RKO (cell line): ENCODE data around the gene ANGEL2.
"Not testable (repeated sequence)": the region's sequence is repeated elsewhere in the genome, so short reads cannot be mapped to it uniquely, and the experiment has no call there.

Experiments
- DNase-seq: peaks from one replicate; pipeline ENCODE4 v3.0.0-alpha.2; 2016; ENCODE audit warnings: low spot score

ANGEL2 gene, protein sequence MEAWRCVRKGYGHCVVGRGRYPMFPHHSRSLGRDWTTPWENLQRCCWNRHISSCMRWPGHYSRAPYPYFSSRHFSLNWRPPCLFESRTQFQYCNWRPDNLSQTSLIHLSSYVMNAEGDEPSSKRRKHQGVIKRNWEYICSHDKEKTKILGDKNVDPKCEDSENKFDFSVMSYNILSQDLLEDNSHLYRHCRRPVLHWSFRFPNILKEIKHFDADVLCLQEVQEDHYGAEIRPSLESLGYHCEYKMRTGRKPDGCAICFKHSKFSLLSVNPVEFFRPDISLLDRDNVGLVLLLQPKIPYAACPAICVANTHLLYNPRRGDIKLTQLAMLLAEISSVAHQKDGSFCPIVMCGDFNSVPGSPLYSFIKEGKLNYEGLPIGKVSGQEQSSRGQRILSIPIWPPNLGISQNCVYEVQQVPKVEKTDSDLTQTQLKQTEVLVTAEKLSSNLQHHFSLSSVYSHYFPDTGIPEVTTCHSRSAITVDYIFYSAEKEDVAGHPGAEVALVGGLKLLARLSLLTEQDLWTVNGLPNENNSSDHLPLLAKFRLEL

DNA sequence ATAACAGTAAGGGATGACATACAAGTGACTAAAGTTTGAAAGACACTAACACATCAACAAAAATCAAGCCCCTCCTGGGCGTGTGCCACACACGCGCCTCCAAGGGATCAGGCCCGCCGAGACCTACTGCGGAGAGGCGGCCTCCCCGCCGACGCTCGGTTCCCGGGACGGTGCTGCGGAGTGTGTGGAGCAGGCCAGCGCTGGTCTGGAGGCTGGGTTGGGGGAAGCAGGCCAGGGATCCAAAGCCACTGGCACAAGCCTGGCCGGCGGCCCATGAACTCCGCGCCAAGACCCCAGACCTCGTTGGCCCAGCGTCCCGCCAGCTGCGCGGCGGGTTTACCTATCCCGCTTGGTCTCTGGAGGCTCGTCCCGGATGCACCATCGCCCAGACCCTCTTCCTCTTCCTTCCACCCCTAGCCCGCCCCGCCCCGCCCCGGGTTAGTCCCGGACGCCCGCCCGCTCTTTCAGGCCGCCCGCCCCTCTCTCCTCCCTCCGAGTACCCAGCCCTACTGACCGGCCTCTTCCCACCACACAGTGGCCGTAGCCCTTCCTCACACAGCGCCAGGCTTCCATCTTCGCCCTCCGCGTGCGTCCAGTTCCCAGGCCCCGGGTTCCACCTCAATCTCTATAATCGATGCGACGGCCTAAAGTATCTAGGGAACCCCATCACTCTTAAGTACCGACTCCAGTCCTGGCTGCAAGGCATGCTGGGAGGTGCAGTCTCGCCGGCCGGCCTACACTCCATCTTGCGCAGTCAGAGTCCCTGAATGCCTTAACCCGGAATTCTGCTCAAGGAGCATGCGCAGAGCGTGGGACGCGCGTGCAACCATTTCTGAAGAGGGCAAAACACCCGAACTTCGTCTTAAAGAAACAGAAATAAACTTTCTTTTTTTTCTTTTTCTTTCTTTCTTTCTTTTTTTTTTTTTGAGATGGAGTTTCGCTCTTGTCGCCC, at the start of gene ANGEL2:
TSS of gene ANGEL2 (minus strand) at position 769 of the 952 bp plus-strand sequence. CDS start at position 573, 196 bp downstream.
- peak; percentile 97 for DNase-seq

DNA sequence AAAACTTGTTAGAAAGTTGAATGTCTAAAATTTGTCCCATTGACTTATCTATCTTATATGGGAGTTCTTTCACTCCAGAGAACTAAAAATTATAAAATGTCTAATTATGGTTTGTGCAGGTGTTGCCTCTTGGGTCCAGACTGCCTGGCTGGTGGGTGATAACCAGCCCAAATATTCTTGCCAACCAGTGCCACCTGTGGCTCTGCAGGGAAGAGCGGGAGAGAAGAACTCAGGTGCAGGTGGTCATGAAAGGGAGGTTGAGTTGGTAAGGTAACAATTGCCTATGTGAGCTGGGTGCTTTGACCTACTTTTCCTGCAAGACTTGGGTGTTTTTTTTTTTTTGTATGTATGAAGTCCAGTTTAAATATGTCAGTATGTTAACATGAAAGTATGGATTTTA, 45.6 kb upstream of the ANGEL2 start:
- no peak for DNase-seq

DNA sequence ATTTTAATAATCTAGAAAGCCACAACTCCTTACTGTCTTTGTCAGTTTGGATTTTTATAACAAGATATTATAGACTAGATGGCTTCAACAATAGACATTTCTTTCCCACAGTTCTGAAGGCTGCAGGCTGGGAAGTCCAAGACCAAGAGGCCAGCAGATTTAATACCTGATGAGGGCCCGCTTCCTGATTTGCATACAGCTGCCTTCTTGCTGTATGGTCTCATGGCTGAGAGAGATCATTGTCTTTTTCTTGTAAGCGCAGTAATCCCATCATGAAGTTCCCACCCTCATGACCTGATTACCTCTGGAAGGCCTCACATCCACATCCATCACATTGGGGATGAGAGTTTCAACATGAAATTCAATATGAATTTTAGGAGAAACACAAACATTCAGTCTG, 45.2 kb upstream of the ANGEL2 start:
- DNase-seq, result no peak

DNA sequence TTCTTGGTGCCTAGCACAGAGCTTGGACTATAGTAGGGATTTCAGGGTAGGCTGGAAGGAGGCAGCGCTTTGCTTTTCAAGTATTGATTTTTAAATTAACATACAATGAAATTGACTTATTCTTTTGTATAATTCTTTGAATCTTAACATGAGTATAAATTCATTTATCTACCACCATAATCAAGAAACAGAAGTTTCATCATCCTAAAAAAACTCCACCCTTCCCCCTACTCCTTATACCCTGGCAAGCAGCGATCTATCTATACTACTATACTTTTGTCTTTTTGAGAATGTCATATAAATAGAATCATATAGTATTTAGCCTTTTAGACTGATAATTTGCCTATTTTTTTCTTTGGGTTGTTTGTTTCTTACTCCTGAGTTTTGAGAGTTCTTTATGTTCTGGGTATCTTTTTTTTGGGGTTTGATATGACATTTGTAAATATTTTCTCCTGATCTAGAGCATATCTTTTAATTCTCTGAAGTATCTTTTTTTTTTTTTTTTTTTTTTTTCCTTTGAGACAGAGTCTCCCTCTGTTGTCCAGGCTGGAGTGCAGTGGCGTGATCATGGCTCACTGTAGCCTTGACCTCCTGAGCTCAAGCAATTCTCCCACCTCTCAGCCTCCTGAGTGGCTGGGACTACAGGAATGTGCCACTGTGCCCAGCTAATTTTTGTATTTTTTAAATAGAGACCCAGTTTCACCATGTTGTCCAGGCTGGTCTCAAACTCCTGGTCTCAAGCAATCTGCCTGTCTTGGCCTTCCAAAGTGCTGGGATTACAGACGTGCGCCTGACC, 41.8 kb upstream of the ANGEL2 start:
- DNase-seq, result no peak

DNA sequence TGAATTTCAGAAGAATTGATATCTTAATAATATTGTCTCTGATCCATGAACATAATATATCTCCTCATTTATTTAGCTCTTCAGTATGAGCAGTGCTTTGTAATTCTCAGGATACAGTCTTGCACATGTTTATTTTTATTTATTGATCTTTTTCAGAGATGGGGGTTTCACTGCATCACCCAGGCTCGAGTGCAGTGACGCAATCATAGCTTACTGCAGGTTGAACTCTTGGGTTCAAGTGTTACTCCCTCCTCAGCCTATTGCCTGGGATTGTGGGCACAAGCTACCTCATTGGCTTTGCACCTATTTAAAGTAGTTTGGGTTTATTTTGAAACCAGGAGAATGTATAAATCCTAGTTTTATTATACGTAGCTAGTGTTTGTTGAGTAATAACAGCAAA, 40.1 kb upstream of the ANGEL2 start:
- no peak for DNase-seq

DNA sequence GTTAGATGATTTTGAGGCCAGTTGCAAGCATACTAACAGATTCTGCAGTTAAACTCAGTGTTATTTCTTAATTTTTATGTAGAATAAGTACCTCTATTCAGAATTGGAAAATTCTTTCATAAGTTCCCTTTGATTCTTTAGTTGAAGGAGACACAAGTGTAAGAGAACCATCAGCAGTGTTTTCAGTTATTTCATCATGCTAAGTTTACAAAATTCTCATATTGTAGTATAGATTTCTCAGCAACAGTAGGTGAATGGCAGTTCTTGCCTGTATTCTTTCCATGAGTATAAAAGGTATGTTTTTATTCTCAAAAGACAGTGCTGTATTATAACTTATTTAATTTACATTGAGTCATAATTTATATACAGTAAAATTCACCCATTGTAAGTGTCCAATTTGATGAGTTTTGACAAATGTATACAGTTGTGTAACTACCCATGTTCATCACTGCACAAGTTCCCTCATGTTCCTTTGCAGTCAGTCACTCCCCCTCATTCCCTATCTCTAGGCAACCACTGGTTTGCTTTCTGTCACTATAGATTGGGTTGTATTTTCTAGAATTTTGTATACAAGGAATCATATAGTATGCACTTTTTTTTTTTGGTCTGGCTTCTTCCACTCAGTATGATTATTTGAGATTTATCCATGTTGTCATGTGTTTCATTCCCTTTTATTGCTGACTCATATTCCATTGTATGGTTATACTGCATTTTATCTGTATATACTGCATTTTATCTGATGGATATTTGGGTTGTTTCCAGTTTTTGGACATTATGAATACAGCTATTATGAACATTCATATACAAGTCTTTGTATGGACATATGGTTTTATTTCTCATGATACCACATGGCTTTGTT, 39.3 kb upstream of the ANGEL2 start:
- DNase-seq, result no peak

DNA sequence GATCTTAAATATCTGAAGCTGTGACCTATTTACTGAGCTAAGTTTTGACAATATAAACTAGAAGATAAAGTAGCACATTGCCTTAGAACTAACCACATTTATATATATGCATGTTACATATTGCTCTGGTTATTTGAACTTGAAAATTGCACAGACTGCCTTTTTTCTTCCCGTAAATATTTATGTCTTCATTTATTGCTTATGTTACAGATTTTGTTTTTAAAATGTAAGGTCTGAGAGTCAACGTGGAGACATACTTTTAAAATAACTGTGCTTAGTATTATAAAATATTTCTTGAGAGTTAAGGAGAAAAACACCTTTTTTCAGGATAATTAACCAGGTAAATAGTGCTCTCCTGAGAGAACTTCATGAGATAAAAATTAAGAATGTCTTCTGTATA, 38.5 kb upstream of the ANGEL2 start:
- DNase-seq, result no peak

DNA sequence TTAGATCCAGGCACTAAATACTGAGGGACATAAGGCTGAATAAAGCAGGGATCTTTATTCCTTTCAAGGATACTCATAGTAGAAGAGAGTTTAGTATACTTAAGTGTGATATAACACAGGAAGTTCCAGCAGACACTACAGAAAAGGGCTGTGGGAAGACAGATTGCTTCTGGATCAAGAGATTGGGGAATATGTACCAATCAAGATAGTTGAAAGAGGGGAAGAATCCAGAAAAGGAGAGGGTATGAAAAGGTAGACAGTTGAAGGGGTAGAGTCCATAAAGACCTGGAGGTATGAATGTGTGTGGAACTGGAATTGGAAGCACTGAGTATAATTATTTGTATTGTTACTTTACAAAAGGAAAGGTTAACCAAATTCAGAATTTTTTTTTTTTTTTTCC, 37.8 kb upstream of the ANGEL2 start:
- no peak for DNase-seq

DNA sequence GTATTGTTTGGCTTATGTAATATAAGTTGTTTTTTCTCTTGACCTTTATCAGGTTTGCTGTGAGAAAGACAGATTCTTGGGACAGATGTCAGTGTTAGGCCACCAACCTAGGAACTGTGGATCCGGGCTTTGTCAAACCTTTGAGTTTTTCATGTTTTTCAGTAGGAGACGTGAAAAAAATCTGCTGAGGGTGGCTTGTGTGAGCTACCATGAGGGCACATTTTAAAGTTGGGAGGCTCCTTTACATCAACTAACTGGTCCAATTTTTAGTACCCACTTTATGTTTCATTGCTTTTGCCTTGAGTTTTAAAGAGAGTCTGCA, 36.2 kb upstream of the ANGEL2 start:
- peak; percentile 12 for DNase-seq

DNA sequence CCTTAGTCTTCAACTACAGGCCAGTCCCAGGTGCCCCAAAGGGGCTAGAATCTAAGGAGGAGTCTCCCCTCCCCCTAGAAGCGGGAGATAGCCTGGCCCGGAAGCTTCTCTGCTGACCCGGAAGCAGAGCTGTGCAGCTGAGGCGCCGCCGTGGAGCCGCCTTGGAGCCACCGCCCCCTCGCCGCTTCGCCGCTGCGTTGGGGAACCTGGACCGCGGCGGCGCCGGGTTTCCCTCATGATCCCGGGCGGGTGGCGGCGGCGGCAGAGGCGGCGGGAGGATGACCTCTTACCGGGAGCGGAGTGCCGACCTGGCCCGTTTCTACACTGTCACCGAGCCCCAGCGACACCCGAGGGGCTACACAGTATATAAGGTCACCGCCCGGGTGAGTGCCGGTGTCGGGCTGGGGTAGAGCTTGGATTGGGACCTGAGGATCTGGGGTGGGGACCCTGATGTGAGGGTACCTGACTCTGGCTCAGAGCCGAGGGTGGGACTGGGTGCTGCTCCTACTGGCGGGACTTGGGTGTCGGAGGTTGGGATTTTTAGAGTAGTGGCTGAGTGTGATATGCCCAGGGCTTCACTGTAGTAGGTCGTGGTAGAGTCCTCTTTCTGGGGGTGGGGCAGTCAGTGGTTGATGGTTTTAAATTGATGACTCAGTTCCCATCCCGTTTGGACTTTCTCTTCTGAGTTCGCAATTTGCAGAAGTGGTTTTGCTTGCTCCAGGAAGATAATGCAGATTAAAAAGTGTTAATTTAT, 35.6 kb upstream of the ANGEL2 start, which contains the start of gene RPS6KC1:
TSS of gene RPS6KC1 (plus strand) at position 115 of the 754 bp plus-strand sequence. CDS start at position 279, 164 bp downstream.
- DNase-seq, result peak; percentile 93

DNA sequence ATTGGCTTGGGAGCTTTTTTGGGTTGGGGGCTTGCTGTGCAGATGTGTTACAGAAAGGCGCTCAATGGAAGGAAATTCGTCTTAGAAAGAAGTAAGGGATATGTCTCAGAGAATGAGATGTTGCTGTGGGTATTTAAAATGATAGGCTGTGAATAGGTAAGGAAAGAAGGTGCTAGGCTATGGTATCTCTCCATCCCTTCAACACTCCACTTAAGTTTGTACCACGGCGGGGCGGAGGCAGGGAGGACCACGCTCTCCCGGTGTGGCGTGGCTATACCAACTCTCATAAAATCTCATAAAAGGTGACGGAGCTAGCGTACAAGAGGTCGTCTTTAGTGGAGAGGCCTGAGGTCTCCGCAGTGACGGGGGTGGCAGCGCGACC, 35.1 kb upstream of the ANGEL2 start:
- DNase-seq, result no peak

DNA sequence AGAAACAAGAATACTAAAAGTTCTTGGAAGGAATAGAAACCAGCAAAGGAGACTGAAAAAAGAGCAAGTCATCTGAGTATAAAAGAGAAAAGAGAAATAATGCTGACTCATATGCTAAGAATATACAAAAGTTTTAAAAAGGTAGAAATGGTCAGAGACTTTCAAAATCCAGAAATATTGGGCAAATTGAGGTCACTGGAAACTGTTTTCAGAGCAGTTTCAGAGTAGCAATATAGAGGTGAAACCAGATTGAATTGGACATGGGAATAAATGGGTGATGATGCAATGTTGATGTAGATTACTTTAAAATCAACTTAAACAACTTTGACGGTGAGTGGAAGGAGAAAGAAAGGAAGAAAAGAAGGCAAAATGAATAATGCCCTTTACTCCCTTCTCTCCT, 33.6 kb upstream of the ANGEL2 start:
- DNase-seq, result no peak

DNA sequence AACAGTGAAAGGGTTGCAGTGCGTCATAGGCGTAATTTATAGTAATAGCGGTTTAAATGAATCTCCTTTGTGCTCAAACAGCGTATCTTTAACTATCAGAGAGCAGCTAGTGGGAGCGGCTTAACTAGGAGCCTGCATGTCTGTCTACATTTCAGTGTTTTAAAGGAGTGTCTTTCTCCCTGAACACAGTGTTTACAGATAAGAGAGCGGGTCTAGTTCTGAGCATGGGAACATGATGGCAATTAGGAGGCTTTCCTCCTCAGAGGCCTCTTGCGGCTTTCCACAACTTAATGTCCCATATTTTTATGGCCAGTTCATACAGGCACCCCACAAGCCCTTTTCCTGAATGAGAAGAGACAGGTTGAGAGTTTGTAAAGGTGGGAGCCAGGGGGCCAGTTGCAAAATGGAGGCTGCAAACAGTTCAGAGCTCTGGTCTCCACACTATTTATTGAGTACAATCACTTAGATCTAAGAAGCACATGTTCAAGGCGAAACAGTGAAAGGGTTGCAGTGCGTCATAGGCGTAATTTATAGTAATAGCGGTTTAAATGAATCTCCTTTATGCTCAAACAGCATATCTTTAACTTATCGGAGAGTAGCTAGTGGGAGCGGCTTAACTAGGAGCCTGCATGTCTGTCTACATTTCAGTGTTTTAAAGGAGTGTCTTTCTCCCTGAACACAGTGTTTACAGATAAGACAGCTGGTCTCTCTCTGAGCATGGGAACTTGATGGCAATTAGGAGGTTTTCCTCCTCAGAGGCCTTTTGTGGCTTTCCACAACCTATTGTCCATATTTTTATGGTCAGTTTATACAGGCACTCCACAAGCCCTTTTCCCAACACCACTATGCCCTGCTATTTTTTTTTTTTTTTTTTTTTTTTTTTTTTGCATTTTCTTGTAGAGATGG, 29.9 kb upstream of the ANGEL2 start:
- DNase-seq, result not testable (repeated sequence)

DNA sequence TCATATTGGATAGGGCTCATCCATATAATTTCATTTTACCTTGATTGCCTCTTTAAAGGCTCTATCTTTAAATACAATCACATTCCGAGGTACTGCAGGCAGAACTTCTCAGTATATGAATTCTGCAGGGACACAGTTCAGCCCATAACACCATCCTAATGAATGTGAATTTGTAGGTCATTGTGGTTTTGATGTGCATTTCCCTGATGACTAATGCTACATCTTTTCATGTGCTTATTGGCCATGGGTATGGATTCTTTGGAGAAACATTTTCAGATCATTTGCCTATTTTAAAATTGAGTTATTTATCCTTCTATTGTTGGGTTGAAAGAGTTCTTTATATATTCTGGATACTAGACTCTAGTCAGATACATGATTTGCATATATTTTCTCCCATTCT, 25.8 kb upstream of the ANGEL2 start:
- no peak for DNase-seq

DNA sequence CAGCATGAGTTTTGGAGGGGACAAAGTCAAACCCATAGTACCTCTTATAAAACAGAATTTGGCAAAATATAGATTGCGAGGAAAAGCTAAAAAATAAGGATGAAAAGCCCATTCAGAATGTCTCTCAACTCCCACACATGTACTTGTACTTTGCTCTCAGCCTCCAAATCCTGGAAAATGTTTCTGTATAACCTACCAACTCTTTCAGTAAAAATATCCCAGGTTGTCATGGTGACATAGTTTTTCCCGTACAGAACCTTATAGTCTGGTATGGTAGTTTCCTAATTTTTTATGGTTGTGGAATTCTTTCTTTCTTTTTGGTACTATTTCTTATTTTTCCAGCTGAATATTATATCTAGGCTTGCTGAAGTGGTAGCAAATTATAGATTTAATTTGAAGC, 19.9 kb upstream of the ANGEL2 start:
- DNase-seq, result no peak

DNA sequence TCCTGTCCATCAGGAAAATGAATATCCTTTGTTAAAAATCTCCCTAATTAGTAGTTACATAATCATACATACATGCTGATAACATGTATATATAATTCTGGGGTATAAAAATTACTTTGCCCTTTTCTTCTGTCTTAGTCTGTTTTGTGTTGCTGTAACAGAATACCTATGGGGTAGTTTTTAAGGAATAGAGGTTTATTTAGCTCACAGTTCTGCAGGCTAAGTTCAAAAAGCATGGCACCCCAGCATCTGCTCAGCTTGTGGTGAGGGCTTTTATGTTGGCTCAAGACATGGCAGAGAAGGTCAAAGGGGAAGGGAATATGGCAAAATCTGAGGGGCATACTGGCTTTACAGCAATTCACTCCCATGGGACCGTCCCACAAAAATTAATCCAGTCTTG, 19.0 kb upstream of the ANGEL2 start:
- no peak for DNase-seq

DNA sequence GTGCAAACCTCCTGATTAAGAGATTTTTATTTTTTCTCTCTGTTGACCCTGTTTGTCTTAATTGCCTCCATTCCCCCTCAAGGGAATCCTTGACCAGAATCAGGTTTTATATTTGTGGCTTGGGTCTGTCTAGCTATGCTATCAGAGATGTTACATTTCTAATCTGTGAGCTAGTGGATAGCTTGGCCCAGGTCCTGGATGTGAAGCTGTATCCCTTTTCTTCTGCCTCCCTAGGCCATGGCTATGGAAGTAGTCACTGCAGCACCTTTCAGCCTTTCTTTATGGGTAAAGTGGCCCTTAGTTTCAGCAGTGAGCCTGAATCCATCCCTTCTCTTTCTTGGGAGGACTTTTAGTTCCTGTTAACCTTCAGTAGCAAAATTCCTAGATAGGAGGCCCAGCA, 17.0 kb upstream of the ANGEL2 start:
- no peak for DNase-seq

DNA sequence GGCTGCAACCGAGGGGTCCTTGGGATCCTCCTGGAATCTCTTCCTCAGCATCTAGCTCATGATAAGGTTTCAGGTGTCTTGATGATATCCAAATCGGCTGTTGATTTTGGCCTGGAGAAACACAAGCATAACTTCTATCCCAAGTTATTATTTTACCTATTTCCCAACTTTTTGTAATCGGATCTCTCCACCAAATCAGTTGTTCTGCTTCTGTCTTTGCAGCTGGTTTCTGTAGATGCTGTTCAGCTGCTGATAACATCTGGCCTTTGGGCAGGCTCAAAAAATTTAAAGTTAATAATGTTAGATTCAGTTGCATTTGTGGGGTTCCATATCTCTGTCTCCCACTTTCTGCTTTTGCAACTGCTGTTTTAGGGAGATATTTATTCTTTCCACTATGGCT, 11.4 kb upstream of the ANGEL2 start:
- DNase-seq, result not testable (repeated sequence)

DNA sequence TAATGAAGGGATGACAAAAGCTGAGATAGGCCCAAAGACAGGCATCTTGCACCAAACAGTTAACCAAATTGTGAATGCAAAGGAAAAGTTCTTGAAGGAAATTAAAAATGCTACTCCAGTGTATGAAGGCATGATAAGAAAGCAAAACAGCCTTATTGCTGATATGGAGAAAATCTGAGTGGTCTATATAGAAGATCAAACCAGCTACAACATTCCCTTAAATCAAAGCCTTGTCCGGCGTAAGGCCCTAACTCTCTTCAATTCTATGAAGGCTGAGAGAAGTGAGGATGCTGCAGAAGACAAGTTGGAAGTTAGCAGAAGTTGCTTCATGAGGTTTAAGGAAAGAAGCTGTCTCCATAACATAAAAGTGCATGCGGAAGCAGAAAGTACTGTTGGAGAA, 4.3 kb upstream of the ANGEL2 start:
- DNase-seq, result no peak
